ENCODE results near the gene TRABD2A.
"Not testable (repeated sequence)": the region's sequence is repeated elsewhere in the genome, so short reads cannot be mapped to it uniquely, and the experiment has no call there.

The TRABD2A gene

GRCh38 chr2:84879584-84880394, 1.1 kb downstream of the TRABD2A start:
- peak in 1 of 4 experiments; percentile 24 for DNase-seq

- no peak for DNase-seq
Observed at GRCh38 chr2:84878896-84879583, 1.8 kb downstream of the TRABD2A start.

GRCh38 chr2:84878459-84878858, 2.4 kb downstream of the TRABD2A start:
- DNase-seq: no peak

- no peak for DNase-seq
Observed at GRCh38 chr2:84876369-84876768, 4.5 kb downstream of the TRABD2A start.

- DNase-seq: not testable (repeated sequence)
Observed at GRCh38 chr2:84875619-84876018, 5.3 kb downstream of the TRABD2A start.

- no peak for DNase-seq
Observed at GRCh38 chr2:84875213-84875560, 5.7 kb downstream of the TRABD2A start.

- DNase-seq: no peak
Observed at GRCh38 chr2:84874381-84875212, 6.3 kb downstream of the TRABD2A start.

GRCh38 chr2:84873350-84873749, 7.5 kb downstream of the TRABD2A start:
- no peak for DNase-seq

- not testable (repeated sequence) for DNase-seq
Observed at GRCh38 chr2:84872691-84873090, 8.2 kb downstream of the TRABD2A start.

GRCh38 chr2:84870306-84870705, 10.6 kb downstream of the TRABD2A start:
- no peak for DNase-seq

- DNase-seq: not testable (repeated sequence)
Observed at GRCh38 chr2:84868327-84868726, 12.6 kb downstream of the TRABD2A start.

GRCh38 chr2:84866122-84866521, 14.8 kb downstream of the TRABD2A start:
- DNase-seq: no peak

GRCh38 chr2:84865181-84865783, 15.6 kb downstream of the TRABD2A start:
- no peak for DNase-seq

GRCh38 chr2:84862006-84862405, 18.9 kb downstream of the TRABD2A start:
- no peak for DNase-seq

GRCh38 chr2:84861539-84861938, 19.3 kb downstream of the TRABD2A start:
- no peak for DNase-seq

GRCh38 chr2:84858937-84859336, 21.9 kb downstream of the TRABD2A start:
- no peak for DNase-seq

- DNase-seq: no peak
Observed at GRCh38 chr2:84858123-84858522, 22.8 kb downstream of the TRABD2A start.

- no peak for DNase-seq
Observed at GRCh38 chr2:84857566-84857965, 23.3 kb downstream of the TRABD2A start.

GRCh38 chr2:84856787-84857186, 24.1 kb downstream of the TRABD2A start:
- DNase-seq: no peak

- DNase-seq: peak in 1 of 4 experiments; percentile 30
Observed at GRCh38 chr2:84855731-84856130, 25.2 kb downstream of the TRABD2A start.

- DNase-seq: no peak
Observed at GRCh38 chr2:84854850-84855249, 26.0 kb downstream of the TRABD2A start.

GRCh38 chr2:84851876-84852275, 29.0 kb downstream of the TRABD2A start:
- no peak for DNase-seq

- DNase-seq: no peak
Observed at GRCh38 chr2:84850471-84850870, 30.4 kb downstream of the TRABD2A start.

All from activated naive CD4-positive, alpha-beta T cell (primary cell).